H1 (cell line): ENCODE results near the gene NHERF2. TPM values are rescaled to one million over a fixed set of nuclear protein-coding genes. Genes with fewer than 3 reads are reported as not detected.

Source experiments
- CTCF ChIA-PET: fragments of 300-600 bp; sonication (Branson Sonifier 250); formaldehyde crosslinking; loops from one replicate; lab custom pipeline; 2021; ENCODE audit not compliant: partially characterized antibody; lab: Charles Lee
- POLR2A ChIA-PET: fragments of 300-600 bp; sonication (Branson Sonifier 250); formaldehyde crosslinking; loops from one replicate; lab custom pipeline; 2021; ENCODE audit warnings: inconsistent platforms; ENCODE audit not compliant: partially characterized antibody; lab: Charles Lee
- DNase-seq, 2 experiments: peaks; one replicate each; pipeline versions ENCODE4 v3.0.0 to v3.0.0-alpha.2; 2010 to 2022; ENCODE audit warnings: low spot score in 2 of 2, low read depth in 1 of 2, mixed read lengths in 1 of 2
- FAIRE-seq: peaks from 2 replicates; lab custom pipeline; 2011; peaks lifted over from hg19 to GRCh38; lab: Jason Lieb, UNC
- H2AFZ ChIP-seq: 2 replicates; pipeline ENCODE4 v1.8.1; 2012; ENCODE audit warnings: low read length, inconsistent platforms
- H2AK5ac ChIP-seq: 2 replicates; pipeline ENCODE4 v1.6.1; 2013; ENCODE audit warnings: low read depth, low read length
- H2BK120ac ChIP-seq: replicated peaks from 2 replicates; pipeline ENCODE3; 2013; ENCODE audit warnings: low read depth, low read length, inconsistent platforms
- H2BK12ac ChIP-seq: 2 replicates; pipeline ENCODE4 v1.6.1; 2013; ENCODE audit warnings: low read depth, low read length
- H2BK15ac ChIP-seq: 2 replicates; pipeline ENCODE4 v1.6.1; 2013; ENCODE audit warnings: low read length
- H2BK20ac ChIP-seq: 2 replicates; pipeline ENCODE4 v1.6.1; 2013; ENCODE audit warnings: low read length
- H2BK5ac ChIP-seq: 2 replicates; pipeline ENCODE4 v1.6.1; 2013; ENCODE audit warnings: low read depth, low read length
- H3K14ac ChIP-seq: 2 replicates; pipeline ENCODE4 v1.6.1; 2013; ENCODE audit warnings: inconsistent platforms; ENCODE audit not compliant: insufficient read length
- H3K18ac ChIP-seq: 2 replicates; pipeline ENCODE4 v1.6.1; 2013; ENCODE audit warnings: low read length; ENCODE audit errors: extremely low read depth
- H3K23ac ChIP-seq: 2 replicates; pipeline ENCODE4 v1.6.1; 2013; ENCODE audit warnings: inconsistent platforms; ENCODE audit not compliant: insufficient read length
- H3K23me2 ChIP-seq: 2 replicates; pipeline ENCODE4 v1.6.1; 2013; ENCODE audit warnings: low read depth, low read length
- H3K27ac ChIP-seq: 2 replicates; pipeline ENCODE4 v1.6.1; 2011; ENCODE audit warnings: low read depth, low read length, inconsistent platforms
- H3K27me3 ChIP-seq, 4 experiments: replicated peaks in 1 of 4; 1 replicate in 1 of 4; 2 replicates in 3 of 4; pipeline versions ENCODE4 v1.6.1 to v1.8.1; 2011 to 2013; ENCODE audit warnings: low read length in 3 of 4, mild to moderate bottlenecking in 3 of 4, inconsistent platforms in 2 of 4, mixed read lengths in 2 of 4, moderate library complexity in 1 of 4; ENCODE audit not compliant: control insufficient read depth in 3 of 4, insufficient read depth in 3 of 4; ENCODE audit errors: extremely low read depth in 1 of 4
- H3K36me3 ChIP-seq, 4 experiments: 2 replicates each; pipeline versions ENCODE4 v1.6.1 to v1.8.1; 2011 to 2013; ENCODE audit warnings: mild to moderate bottlenecking in 4 of 4, low read length in 3 of 4, moderate library complexity in 2 of 4, control low read depth in 1 of 4, inconsistent platforms in 1 of 4; ENCODE audit not compliant: insufficient read depth in 4 of 4, control insufficient read depth in 2 of 4
- H3K4ac ChIP-seq: replicated peaks from 2 replicates; pipeline ENCODE3; 2013; ENCODE audit warnings: low read length, low read depth, mixed read lengths, inconsistent platforms; ENCODE audit not compliant: insufficient read length
- H3K4me1 ChIP-seq, 4 experiments: replicated peaks in 1 of 4; 1 replicate in 1 of 4; 2 replicates in 3 of 4; pipeline versions ENCODE4 v1.6.1 to v1.8.1; 2011 to 2013; ENCODE audit warnings: low read length in 3 of 4, inconsistent platforms in 2 of 4, mixed read lengths in 1 of 4; ENCODE audit not compliant: insufficient read depth in 4 of 4, control insufficient read depth in 3 of 4
- H3K4me2 ChIP-seq, 2 experiments: 2 replicates each; pipeline versions ENCODE4 v1.6.1 to v1.8.1; 2011 to 2013; ENCODE audit warnings: low read depth in 2 of 2, low read length in 2 of 2, control low read depth in 1 of 2, inconsistent platforms in 1 of 2, mild to moderate bottlenecking in 1 of 2; ENCODE audit not compliant: insufficient read depth in 1 of 2
- H3K4me3 ChIP-seq, 4 experiments: fragments of 200-600, 300-600 bp in 1 of 4; sonication (generic), shearing (Covaris generic), sonication (Bioruptor Twin) in 1 of 4; 2 replicates each; pipeline versions ENCODE4 v1.5.1 to v1.8.1; 2011 to 2016; ENCODE audit warnings: low read length in 4 of 4, low read depth in 3 of 4, control low read depth in 2 of 4, inconsistent platforms in 2 of 4, mild to moderate bottlenecking in 2 of 4, mixed read lengths in 1 of 4, moderate library complexity in 1 of 4; ENCODE audit not compliant: insufficient read depth in 2 of 4; ENCODE audit errors: extremely low read depth in 1 of 4
- H3K56ac ChIP-seq: replicated peaks from 2 replicates; pipeline ENCODE3; 2013; ENCODE audit warnings: low read depth, mild to moderate bottlenecking, mixed read lengths, low read length, inconsistent platforms; ENCODE audit not compliant: insufficient read length
- H3K79me1 ChIP-seq: 2 replicates; pipeline ENCODE4 v1.6.1; 2013; ENCODE audit warnings: low read depth, low read length, control low read depth
- H3K79me2 ChIP-seq, 2 experiments: 2 replicates each; pipeline versions ENCODE4 v1.6.1 to v1.8.1; 2012 to 2013; ENCODE audit warnings: low read length in 2 of 2, mild to moderate bottlenecking in 2 of 2, inconsistent platforms in 1 of 2; ENCODE audit not compliant: insufficient read depth in 2 of 2, control insufficient read depth in 1 of 2
- H3K9ac ChIP-seq, 4 experiments: replicated peaks in 1 of 4; 1 replicate in 1 of 4; 2 replicates in 3 of 4; pipeline versions ENCODE4 v1.6.1 to v1.8.1; 2011 to 2013; ENCODE audit warnings: low read depth in 3 of 4, low read length in 3 of 4, control low read depth in 2 of 4, mild to moderate bottlenecking in 2 of 4, moderate library complexity in 2 of 4, inconsistent platforms in 1 of 4; ENCODE audit errors: extremely low read depth in 1 of 4
- H3K9me3 ChIP-seq, 2 experiments: 2 replicates each; pipeline versions ENCODE4 v1.6.1 to v1.8.1; 2012 to 2013; ENCODE audit warnings: mild to moderate bottlenecking in 2 of 2, moderate library complexity in 2 of 2, control low read depth in 1 of 2, inconsistent platforms in 1 of 2, low read depth in 1 of 2, low read length in 1 of 2, mixed read lengths in 1 of 2; ENCODE audit not compliant: insufficient read depth in 2 of 2
- H4K20me1 ChIP-seq, 2 experiments: replicated peaks in 1 of 2; 2 replicates each; pipeline versions ENCODE3 to v1.8.1; 2011 to 2013; ENCODE audit warnings: inconsistent platforms in 2 of 2, low read length in 2 of 2, mild to moderate bottlenecking in 1 of 2; ENCODE audit not compliant: insufficient read depth in 2 of 2, control insufficient read depth in 1 of 2
- H4K5ac ChIP-seq: 2 replicates; pipeline ENCODE4 v1.6.1; 2013; ENCODE audit warnings: low read length, low read depth, mixed read lengths, inconsistent platforms; ENCODE audit not compliant: insufficient read length
- H4K8ac ChIP-seq: 2 replicates; pipeline ENCODE4 v1.8.0; 2013; ENCODE audit warnings: mild to moderate bottlenecking, moderate library complexity, low read length, inconsistent platforms; ENCODE audit not compliant: insufficient read depth; ENCODE audit errors: extremely low read depth
- H4K91ac ChIP-seq: replicated peaks from 2 replicates; pipeline ENCODE3; 2013; ENCODE audit warnings: low read length, mixed read lengths, inconsistent platforms; ENCODE audit not compliant: insufficient read length
- BRCA1 ChIP-seq: IDR thresholded peaks from 2 replicates; pipeline ENCODE4 v1.6.1; 2012; ENCODE audit warnings: low read depth, low read length, improper control_type of control experiment
- CREB1 ChIP-seq: IDR thresholded peaks from 2 replicates; pipeline ENCODE4 v1.6.1; 2012; ENCODE audit warnings: inconsistent platforms
- EP300 ChIP-seq, 2 experiments: IDR thresholded peaks; 1 replicate in 1 of 2; 2 replicates in 1 of 2; pipeline ENCODE4 v1.6.1; 2011 to 2012; ENCODE audit warnings: low read depth in 2 of 2, low read length in 2 of 2, mild to moderate bottlenecking in 2 of 2, borderline replicate concordance in 1 of 2, inconsistent platforms in 1 of 2, moderate library complexity in 1 of 2
- EZH2 ChIP-seq: fragments of 200-600 bp; sonication (generic); IDR thresholded peaks from 2 replicates; pipeline ENCODE4 v1.7.1; 2012; ENCODE audit warnings: low read depth, mild to moderate bottlenecking, moderate library complexity, low read length, inconsistent platforms; ENCODE audit not compliant: severe bottlenecking
- HDAC2 ChIP-seq, 2 experiments: fragments of 300-600 bp in 1 of 2; sonication (generic) in 1 of 2; IDR thresholded peaks; 2 replicates each; pipeline ENCODE4 v1.6.1; 2011 to 2012; ENCODE audit warnings: low read depth in 2 of 2, low read length in 2 of 2, mild to moderate bottlenecking in 2 of 2, moderate library complexity in 2 of 2, borderline replicate concordance in 1 of 2, inconsistent platforms in 1 of 2
- MAFK ChIP-seq: IDR thresholded peaks from 2 replicates; pipeline ENCODE4 v1.6.1; 2012; ENCODE audit warnings: low read depth, mild to moderate bottlenecking, improper control_type of control experiment, low read length
- RNF2 ChIP-seq: fragments of 200-900, 300-1000 bp; sonication (generic); IDR thresholded peaks from 2 replicates; pipeline ENCODE4 v1.7.1; 2016; ENCODE audit warnings: borderline replicate concordance, low read depth, mild to moderate bottlenecking, antibody characterized with exemption, low read length; ENCODE audit not compliant: poor library complexity, severe bottlenecking; ENCODE audit errors: missing control alignments
- TEAD4 ChIP-seq: IDR thresholded peaks from 2 replicates; pipeline ENCODE4 v1.6.1; 2012; ENCODE audit warnings: low read depth, low read length, inconsistent platforms, mixed read lengths
- ZNF274 ChIP-seq: IDR thresholded peaks from 2 replicates; pipeline ENCODE4 v1.7.0; 2012; ENCODE audit warnings: low read length, borderline replicate concordance; ENCODE audit errors: extremely low read depth
- WGBS, 2 experiments: shearing (Covaris generic) in 1 of 2; methylation state at CpG; one replicate each; pipeline versions ENCODE4 v1.1.6 to v1.1.7; 2013 to 2015; ENCODE audit warnings: low lambda C conversion rate in 2 of 2, mixed read lengths in 2 of 2, inconsistent platforms in 1 of 2, low coverage in 1 of 2, missing lambda C conversion rate in 1 of 2; ENCODE audit not compliant: insufficient replicate concordance in 2 of 2, insufficient coverage in 1 of 2, insufficient read length in 1 of 2; ENCODE audit errors: extremely low coverage in 1 of 2, missing lambda C conversion rate in 1 of 2; 5-methylcytosine and 5-hydroxymethylcytosine counted together
- polyA plus RNA-seq, 7 experiments: library from polyadenylated mRNA; depleted of rRNA in 3 of 7; stranded (reverse) in 5 of 7; unstranded in 2 of 7; fragments of >200 nt in 5 of 7; fragments of 200-250 nt in 2 of 7; gene quantifications; 1 replicate in 5 of 7; 2 replicates in 1 of 7; 4 replicates in 1 of 7; pipeline versions ENCODE4 v1.2.1 to v1.2.3, GENCODE V29; 2011 to 2013; ENCODE audit warnings: missing spikeins in 2 of 7, mixed read lengths in 2 of 7
- total RNA-seq: library from RNA; stranded (reverse); fragmentation: NEBNext Ultra II Directional; extraction: Animal tissue kit (Norgen Biotek cat#: 25700); gene quantifications from 2 replicates; pipeline ENCODE4 v1.2.1, GENCODE V29; 2021
- TF ChIP-seq, protein P1 (sequence below): IDR thresholded peaks from 2 replicates; pipeline ENCODE4 v1.6.1; 2012; ENCODE audit warnings: inconsistent platforms

NHERF2 gene
- total and polyA plus RNA-seq, 2 of the 8 experiments (the other 6 are each of a cell fraction or from before 2014, with no cell fraction given) = 13.9 to 19.3 TPM

DNA sequence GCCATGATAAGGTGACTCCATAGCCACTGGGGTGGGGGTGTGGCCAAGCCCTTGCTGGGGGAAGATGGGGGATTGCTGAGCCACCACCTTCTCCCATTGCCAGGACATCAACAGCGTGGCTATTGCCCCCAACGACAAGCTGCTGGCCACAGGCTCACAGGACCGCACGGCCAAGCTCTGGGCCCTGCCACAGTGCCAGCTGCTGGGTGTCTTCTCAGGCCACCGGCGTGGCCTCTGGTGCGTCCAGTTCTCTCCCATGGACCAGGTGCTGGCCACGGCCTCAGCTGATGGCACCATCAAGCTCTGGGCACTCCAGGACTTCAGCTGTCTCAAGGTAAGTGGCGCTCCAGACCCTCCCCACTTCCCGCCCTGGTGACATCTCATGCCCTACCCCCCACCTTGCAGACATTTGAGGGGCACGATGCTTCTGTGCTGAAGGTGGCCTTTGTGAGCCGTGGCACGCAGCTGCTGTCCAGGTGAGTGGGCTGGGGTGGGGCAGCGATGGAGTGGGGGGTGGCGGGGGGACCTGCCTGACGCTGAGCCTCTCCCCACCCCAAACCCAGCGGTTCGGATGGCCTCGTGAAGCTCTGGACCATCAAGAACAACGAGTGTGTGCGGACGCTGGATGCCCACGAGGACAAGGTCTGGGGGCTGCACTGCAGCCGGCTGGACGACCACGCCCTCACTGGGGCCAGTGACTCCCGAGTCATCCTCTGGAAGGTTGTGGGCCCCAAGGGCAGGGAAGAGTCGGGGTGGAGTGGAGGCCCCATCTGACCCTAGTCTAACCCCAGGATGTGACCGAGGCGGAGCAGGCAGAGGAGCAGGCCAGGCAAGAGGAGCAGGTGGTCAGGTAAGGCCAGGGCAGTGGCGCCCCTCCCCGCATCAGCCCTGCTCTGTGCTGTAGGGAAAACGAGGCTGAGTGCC is 49.5 kb upstream of the NHERF2 start:
- peaks cover 3 to 13% of the 10 kb centered on the region in 2 experiments; a peak in 2 of 4 replicates for H3K79me2 ChIP-seq
- H2BK12ac ChIP-seq = no peak overlapping the region
- H2AK5ac ChIP-seq = no peak overlapping the region
- H3K27ac ChIP-seq = no peak overlapping the region
- no peak overlapping the region for H2BK5ac ChIP-seq
- H3K27me3 ChIP-seq = peaks cover 8 to 30% (median 29%) of the 10 kb centered on the region in 4 experiments; a peak in 6 of 7 replicates
- FAIRE-seq (no peak), DNase-seq (no peak)
- H3K23ac ChIP-seq = no peak overlapping the region
- no peak overlapping the region for H2BK120ac ChIP-seq
- H3K14ac ChIP-seq = no peak overlapping the region
- ChIA-PET CTCF (interaction anchor here (0.7 to 1.5 kb wide), 4 partner anchors 19 to 55 kb away, joined by 3 to 5 read pairs (median 4); no protein-coding TSS in a partner anchor), POLR2A (interaction anchor here (0.9 to 28.2 kb wide), 10 partner anchors 8 to 201 kb away, joined by 3 to 736 read pairs (median 7); partner anchors contain the start of genes NDUFB10, RNF151, RPS2 and SYNGR3)
- H2BK20ac ChIP-seq = no peak overlapping the region
- no peak overlapping the region for H4K5ac ChIP-seq
- H3K9me3 ChIP-seq = no peaks in the 10 kb centered on the region
- peaks cover 18% of the 10 kb centered on the region; the same call in 1 of the 2 replicates for H3K23me2 ChIP-seq
- no peak overlapping the region for H4K91ac ChIP-seq
- H2AFZ ChIP-seq = no peak overlapping the region
- H3K56ac ChIP-seq = no peak overlapping the region
- H2BK15ac ChIP-seq = no peak overlapping the region
- no peak overlapping the region for H3K9ac ChIP-seq
- no peak overlapping the region for H3K18ac ChIP-seq
- H3K4me3 ChIP-seq = no peak overlapping the region
- peaks cover 3 to 32% (median 26%) of the 10 kb centered on the region in 4 experiments for H3K4me1 ChIP-seq
- peaks cover 9% of the 10 kb centered on the region; the same call in 1 of the 2 replicates for H3K79me1 ChIP-seq
- no peak overlapping the region for H3K4me2 ChIP-seq
- WGBS, 2 experiments = 94% methylated on average over 30 of the region's 33 CpGs; no CpG with 5 or more reads in 1 of the 2 experiments
- peaks cover 2 to 27% of the 10 kb centered on the region in 2 experiments for H4K20me1 ChIP-seq
- peaks cover 11 to 33% (median 22%) of the 10 kb centered on the region in 4 experiments; a peak in 7 of 8 replicates for H3K36me3 ChIP-seq
- H3K4ac ChIP-seq = no peak overlapping the region
- H4K8ac ChIP-seq = no peak overlapping the region
- TF ChIP-seq EZH2 (no peak), RNF2 (no peak), CREB1 (no peak), TEAD4 (no peak), ZNF274 (no peak), HDAC2 (IDR thresholded peaks at IDR 0.05; ENCODE audit: borderline replicate concordance in 1 of 2, low read depth in 2 of 2, low read length in 2 of 2) (no peak), EP300 (IDR thresholded peaks at IDR 0.05; ENCODE audit: borderline replicate concordance in 1 of 2, low read depth in 2 of 2, low read length in 2 of 2) (no peak), MAFK (no peak), BRCA1 (no peak)
- TF ChIP-seq, protein P1, sequence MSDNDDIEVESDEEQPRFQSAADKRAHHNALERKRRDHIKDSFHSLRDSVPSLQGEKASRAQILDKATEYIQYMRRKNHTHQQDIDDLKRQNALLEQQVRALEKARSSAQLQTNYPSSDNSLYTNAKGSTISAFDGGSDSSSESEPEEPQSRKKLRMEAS = no peak
